Stromal cell of bone marrow (primary cell): ENCODE results near the gene CCK.
"Not testable (repeated sequence)": the region's sequence is repeated elsewhere in the genome, so short reads cannot be mapped to it uniquely, and the experiment has no call there.

Experiments
- DNase-seq: peaks from one replicate; pipeline ENCODE4 v3.0.0-alpha.2; 2012; ENCODE audit warnings: low read depth

Gene CCK, protein sequence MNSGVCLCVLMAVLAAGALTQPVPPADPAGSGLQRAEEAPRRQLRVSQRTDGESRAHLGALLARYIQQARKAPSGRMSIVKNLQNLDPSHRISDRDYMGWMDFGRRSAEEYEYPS

DNA sequence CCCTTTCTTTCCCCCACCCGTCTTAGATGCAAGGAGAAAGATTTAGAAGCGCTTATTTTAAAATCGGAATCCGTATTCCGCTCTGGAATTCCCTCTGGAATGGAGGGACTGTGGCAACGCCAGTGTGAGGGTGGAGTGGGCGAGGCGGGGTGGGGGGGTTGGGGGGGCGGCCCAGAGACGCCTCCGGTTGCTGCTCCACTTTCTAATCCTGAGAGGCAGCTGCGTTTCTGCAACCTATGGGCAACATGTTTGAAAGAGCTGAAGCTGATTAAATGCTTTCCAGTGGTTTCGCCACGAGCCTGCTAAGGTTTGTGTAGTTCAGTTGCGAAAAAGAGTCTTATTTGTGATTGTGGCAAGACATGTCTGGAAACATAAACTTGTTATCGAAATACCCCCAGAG lies at the start of gene CCK:
TSS of gene CCK (minus strand) at position 101 of the 400 bp plus-strand sequence. CDS start 2,555 bp downstream, outside the sequence.
- no peak for DNase-seq

DNA sequence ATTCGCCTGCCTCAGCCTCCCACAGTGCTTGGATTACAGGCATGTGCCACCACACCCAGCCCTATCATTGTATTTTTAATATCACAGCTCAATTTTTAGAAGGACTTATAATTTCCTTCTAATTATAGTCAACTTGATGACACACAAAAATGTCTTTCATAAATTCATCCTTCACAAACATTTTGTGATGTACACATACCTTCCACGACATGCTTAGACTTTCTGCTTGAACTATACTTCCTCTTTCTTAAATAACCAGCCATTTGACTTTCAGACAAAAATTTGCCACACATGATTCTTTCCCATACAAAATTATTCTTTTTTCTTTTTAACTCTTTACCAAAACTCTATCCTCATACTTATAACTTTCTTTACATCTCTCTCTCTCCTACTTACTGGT lies 48.4 kb upstream of the CCK start:
- no peak for DNase-seq

DNA sequence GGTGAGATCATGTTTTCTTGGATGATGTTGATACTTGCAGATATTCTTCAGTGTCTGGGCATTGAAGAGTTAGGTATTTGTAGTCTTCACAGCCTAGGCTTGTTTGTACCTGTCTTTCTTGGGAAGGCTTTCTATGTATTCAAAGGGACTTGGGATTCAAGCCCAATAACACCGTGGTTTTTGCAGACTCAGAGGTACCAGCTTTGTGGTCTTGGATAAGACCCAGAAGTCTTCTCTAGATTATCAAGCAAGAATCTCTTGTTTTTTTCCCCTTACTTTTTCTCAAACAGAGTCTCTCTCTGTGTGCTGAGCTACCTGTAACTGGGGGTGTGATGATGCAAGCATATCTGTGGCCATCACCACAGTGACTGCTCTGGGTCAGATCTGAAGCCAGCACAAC lies 42.7 kb upstream of the CCK start:
- no peak for DNase-seq

DNA sequence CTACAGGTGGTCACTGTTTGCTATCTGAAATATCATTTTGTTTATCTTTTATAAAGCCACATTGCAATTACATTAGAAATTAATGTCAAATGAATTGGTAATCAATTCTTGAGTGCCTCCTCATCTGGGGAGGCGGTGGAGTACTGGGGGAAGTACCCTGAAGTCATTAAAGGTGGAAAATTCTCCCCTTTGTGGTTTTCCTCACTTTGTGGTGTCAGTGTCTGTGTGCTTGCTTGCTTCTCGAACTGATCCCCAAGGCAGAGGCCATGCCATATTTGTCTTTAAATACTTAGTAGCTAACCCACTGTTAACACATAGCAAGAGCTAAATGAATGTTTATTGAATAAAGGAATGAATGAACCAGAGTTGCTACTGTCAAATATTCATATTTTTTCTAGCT lies 40.5 kb upstream of the CCK start:
- DNase-seq = no peak

DNA sequence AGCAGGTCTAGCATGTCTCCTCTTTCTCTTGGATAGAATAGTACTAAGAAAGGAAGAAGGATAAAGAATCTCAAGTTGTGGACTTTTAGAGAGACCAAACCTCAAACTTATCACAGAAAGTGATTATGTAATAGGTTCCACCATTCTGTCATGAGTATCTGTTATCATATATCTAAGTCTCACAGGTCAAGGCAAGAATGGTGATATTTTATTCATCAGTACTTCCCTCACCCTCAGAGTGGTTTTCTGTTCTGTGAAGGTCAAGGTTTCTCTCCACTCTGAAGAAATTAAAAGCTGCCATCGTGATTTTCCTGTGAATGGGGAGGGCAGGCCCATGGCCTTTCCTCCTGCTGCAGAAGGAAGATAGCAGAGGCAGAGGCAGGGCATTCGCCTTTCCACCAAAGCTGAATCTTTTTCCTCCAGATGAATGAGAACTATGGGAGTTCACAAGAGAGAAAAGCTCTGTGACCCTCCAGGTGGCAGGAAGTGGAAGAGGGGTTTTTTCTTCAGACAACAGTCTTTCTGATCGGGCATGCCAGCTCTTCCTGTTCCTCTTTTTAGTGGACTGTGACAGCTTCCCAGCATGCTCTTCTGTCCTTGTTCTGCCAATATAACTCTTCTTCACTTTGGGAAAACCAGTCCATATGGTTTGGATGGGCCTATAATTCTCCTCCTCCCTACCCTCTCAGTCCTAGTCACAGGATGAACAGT lies 37.1 kb upstream of the CCK start:
- DNase-seq = no peak

DNA sequence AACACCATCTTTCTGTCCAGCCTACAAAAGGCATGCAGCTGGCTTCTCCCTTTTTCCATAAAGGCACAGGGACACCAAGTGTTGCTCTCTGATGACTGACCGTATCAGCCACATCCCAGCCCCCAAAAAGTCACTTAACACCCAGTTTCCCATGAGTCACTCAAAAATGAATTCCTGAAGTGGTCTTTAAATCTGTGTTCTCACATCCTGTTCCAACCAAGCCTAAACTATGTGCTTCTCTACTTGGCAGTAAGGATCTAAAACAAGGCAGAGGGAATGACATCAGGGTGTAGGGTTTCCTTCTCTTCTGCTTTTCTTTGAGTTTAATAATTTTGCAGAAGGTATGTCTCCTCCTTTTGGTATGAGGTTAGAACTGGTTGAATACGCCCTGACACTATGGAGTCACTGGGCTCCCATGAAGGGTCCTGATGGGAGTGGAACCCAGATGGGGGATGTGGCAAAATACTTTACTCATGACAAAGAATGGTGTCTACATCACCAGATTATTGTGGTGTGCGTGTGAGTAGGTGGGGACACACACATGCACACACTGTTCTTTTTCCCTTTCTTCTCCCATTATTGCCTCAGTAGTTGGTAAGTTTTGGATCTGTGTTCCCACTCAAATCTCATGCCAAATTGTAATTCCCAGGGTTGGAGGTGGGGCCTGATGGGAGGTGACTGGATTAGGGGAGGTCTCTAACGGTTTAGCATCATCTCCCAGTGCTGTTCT lies 35.6 kb upstream of the CCK start:
- no peak for DNase-seq

DNA sequence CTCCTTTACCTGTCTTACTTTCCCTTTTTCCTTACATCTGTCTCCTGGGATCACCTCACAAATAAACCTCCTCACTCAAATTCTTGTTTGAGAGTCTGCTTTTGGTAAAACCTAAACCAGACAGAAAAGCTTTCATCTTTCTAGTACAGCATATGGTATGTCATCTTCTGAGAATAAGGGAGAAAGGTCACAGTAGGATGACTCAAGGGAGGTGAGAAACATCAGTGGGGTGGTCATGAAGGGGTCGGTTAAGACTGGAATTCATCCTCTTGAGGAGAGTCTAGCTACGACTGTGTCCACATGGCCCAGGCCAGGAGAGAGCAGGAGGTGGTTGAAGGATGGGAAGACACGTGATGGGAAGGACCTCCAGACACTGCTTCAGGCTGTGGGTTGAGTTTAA lies 34.8 kb upstream of the CCK start:
- DNase-seq = no peak

DNA sequence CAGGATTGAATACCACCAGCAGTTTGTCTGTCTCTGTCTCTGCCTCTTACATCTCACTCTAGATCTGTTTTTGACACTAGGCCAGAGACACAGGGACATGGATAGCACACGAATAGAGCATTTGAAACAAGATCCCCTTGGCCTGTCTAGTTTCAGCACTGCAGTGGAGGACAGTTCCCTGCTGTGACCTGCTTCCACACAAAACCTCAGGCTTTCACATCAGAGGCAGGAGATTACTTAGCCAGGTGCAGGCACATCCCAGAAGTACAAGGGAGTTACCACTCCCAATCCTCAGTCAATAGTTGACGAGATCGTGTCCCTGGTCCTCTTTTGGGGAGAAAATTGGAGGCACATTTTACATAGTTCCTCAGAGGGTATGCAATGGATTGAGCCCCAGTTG lies 34.0 kb upstream of the CCK start:
- peak; percentile 13 for DNase-seq

DNA sequence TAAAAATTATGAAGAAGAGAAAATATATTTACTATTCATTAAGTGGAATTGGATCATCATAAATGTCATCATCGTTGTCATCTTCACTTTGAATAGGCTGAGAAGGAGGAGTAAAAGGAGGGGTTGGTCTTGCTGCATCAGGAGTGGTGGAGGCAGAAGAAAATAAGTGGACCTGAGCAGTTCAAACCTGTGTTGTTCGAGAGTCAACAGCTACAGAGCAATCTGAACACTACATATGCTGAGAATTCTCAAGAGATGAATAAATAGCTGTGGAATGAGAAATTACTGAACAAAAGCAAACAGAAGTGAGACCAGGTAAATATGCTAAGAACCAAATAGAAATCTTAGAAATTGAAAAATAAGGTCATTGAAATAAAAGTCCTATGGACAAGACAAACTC lies 32.3 kb upstream of the CCK start:
- no peak for DNase-seq

DNA sequence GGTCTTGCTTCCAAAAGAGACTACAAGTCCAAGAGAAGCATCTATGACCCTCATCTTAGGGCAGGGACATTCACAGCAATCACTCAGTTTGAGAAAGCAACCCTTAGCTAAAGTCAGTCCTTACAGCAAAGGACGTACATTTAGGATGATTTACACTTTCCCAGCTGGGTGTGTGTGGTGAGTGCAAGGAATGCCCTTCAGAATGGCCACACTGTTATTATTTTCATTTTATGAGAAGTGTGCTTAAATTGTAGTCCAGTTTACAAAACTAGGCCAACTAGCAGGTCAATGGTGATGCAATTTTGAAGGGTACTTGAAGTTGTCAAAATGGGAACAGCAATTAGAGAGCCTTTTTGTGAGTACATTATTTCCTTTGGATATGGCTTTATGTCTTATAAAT lies 26.0 kb upstream of the CCK start:
- no peak for DNase-seq

DNA sequence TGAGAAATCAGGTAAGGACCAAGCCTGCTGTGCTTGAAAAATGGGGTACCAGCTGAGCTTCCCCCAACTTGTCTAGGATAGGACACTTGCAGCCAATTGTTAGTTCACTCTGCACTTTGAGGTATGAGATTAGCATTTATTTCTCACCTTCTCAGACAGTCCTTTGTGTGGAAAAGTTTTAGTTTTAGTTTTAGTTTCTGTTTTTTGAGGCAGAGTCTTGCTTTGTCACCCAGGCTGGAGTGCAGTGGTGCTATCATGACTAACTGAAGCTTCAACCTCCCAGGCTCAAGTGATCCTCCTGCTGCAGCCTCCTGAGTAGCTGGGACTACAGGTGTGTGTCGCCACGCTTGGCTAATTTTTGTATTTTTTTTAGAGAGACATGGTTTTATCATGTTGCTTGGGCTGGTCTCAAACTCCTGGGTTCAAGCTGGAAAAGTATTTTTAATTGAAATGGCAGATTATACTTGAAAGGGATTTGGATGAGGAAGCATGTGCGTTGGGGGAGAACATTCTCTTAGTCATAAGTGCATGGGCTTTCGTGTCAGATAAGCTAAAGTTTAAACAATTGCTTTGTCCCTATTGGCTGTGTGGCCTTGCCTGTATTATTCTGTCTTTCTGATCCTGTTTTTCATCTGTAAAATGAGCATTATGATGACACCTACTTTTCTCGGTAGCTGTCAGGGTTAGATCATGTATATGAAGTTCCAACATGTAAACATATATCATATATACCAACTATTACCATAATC lies 25.2 kb upstream of the CCK start:
- no peak for DNase-seq

DNA sequence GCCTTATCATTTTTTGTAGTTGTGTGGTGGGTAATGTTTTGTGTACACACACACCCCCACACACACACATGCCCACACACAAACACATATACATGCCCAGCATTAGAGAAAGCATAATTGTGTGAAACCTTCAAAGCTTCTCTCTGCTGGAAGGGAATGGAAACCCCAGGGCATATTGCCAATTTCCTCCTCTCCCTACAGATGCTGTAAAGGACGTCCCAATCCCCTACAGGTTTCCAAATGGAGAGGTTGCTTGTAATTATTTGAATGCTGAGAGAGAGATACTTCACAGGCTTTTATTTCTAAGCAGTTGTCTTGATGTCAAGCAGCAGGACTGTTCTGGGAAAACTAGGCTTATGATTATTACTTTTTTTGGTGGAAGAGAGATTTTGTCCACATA lies 23.0 kb upstream of the CCK start:
- no peak for DNase-seq

DNA sequence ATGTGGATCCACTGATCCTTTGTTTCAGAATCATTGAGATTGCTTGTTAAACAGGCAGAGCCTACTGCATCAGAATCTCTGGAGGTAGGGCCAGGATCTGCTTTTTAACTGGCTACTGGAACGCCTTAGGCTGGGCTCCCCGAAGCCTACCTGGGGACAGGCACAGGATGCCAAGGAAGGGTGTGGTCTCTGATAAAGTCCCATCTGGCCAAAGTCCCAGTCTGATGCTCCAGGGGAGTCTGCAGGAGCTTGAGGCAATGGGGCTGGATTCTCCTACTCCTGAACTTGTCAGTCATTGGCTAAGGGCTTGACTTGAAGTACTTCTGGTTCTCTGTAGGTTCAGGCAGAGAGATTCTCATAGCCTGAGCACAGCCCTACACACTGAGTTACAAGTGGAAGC lies 22.4 kb upstream of the CCK start:
- DNase-seq = no peak

DNA sequence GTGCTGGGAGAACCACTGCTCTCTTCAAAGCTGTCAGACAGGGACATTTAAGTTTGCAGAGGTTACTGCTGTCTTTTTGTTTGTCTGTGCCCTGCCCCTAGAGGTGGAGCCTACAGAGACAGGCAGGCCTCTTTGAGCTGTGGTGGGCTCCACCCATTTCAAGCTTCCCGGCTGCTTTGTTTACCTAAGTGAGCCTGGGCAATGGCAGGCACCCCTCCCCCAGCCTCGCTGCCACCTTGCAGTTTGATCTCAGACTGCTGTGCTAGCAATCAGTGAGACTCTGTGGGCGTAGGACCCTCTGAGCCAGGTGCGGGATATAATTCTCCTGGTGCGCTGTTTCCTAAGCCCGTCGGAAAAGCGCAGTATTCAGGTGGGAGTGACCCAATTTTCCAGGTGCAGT lies 21.4 kb upstream of the CCK start:
- not testable (repeated sequence) for DNase-seq

DNA sequence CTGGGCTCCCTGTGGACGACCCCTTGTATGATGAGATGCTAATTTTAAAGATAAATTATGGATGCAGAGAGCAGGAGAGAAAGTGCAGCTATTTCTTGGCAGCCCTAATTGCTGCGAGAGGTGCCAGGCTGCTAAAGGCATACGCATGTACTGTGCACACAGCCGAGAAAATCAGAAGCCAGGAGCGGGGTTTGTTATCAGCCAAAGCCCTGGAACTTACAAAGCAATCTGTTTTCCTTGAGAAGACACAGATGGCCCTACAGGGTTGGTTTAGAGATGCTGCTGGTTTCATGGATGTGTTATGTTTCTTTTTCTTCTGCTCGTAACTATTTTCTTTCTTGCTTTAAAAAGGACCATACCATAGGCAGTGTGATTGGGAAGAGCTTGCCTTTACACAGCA lies 11.7 kb upstream of the CCK start:
- DNase-seq = no peak

DNA sequence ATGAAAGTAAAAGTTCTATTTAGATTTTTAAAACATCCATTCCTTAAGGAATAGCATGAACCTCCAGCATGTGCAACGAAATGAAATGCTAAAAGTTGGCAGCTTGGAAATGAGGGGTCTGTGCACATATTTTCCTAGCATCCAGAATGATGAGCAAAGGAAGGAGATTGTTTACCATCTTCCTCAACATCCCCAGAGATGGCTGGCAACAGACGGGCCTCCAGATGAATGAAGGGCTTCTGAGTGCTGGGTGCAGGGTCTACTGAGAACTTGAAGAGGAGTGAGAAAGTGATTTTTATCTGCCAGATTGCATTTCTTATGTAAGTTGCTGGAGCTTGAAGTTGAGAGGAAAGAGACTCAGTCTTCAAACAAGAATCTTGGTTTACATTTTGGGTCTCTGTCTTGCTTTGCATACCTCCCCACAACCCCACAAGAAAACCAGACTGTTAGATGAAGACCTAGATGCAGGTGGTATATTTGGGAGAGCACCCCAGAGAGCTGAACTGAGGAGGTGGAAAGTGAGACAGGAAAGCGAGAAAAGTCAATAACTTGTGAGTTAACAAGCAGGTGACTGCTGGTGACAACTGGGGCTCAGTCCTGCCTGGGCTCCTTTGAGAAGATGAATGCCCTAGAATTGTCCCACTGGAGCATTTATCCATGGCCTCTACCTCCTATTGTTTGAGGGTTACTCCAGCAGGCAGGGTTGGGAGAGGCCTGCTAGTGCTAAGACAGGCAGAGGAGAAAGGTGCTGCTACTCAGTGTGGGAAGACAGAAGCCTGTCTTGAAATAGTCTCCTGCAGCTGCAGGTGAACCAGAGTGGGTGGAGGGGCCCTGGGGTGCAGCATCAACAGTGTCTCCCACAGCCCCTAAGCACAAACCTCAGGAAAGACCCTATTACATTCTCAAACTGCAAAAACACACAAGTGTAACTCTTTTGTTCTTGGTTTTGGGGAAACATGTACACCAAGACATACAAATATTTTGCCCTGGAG lies 10.5 kb upstream of the CCK start:
- no peak for DNase-seq

DNA sequence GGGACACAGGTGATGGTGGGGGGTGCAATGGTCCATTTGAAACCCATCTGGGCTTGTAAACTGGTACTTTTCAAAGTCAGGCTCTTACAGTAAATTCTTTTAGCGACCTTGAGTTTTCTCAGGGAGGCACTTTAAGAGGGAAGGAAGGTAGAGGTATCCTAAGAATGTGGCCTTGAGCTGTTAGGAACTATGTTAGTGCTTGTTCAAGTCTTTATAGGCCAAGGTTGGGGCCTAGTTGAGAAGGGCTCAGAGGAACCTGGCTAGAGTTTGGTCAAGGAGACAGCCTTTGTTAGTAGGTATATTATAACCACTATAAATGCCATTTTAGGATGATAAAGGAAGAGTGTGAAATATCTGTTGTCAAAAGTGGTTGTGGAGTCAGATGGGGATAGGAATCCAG lies 9.2 kb upstream of the CCK start:
- no peak for DNase-seq

DNA sequence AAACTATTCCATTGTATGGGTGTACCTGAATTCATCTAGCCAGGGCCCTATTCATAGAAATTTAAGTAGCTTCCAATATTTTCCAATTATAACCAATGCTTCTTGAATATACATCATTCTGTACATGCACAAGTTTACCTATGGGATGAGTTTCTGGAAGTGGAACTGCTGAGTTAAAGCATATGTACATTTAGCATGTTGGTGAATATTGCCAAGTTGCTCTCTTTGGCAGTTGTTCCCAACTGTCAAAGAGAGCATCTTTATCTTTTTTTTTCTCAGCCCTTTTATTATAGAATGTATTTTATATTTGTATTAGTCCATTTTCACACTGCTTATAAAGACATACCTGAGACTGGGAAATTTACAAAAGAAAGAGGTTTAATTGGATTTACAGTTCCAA lies 8.3 kb upstream of the CCK start:
- DNase-seq = no peak

DNA sequence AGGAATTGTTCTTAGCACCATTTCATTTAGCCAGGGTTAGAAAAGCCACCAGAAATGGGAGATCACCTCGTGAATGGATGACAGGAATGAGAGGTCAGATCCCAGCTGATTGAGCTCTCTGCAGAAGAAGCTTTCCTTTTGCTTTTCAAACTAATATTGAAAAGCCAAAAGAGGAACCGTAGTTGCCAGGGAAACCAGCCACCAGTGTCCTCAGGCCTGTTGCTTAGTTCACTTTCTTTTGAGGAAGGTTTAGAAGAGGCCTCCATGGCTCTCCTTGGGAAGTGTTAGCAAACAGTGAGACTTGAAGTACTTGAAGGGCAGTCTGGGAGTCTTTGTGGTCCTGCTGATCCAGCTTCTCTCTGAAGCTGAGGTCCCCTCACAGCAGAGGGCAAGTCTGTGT lies 7.4 kb upstream of the CCK start:
- DNase-seq = no peak

DNA sequence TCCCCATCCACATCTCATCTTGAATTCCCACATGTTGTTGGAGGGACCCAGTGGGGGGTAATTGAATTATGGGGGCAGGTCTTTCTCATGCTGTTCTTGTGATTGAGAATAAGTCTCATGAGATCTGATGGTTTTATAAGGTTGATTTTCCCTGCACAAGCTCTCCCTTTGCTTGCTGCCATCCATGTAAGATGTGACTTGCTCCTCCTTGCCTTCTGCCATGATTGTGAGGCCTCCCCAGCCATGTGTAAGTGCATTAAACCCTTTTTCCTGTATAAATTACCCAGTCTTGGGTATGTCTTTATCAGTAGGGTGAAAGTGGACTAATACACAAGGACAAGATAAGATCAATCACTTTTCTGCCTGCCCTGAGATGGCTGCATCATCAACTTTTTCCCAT lies 5.8 kb upstream of the CCK start:
- DNase-seq = no peak

DNA sequence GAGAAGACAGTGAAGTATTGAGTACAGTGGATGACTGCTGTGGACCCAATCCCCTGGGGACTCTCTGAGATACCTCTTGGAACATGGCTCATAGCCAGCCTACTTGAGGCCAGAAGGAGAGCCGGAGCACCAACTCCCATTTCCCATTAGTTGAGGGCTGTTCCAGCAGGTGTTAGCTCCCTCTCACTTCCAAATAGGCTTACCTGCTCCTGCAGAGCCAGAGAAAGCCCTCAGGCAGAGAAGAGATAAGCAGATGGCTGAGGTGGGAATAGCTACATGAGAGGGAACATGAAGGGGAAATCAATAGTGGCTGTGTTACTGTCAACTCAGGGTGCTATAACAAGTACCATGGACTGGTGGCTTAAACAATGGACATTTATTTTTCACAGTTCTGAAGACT lies 4.6 kb upstream of the CCK start:
- DNase-seq = no peak

DNA sequence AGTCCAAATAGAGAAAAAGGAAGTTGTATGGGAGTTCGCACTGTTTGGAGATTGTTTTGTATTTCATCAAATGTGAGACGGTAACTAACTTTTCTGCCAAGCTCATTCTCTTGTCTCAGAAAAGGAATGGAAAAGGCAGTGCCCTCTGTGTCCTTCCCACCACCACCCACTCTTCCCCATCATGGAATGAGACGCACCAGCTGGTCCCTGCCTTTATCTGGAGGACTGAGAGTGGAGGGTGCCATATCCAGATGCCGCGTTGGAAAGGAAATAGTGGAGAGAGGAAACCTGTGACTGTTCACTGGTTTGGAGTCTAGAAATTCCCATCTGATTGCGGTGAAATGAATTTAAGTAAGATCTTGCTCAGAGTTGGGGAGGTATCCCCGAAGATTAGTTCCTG lies 3.7 kb upstream of the CCK start:
- no peak for DNase-seq
